GM12878 (cell line): ENCODE measurements around the gene FFAR3. TPM values are rescaled to one million over a fixed set of nuclear protein-coding genes. Genes with fewer than 3 reads are reported as not detected.

Experiments used
- ATAC-seq: fragments of 200-7000 bp; cut with Tn5 transposase; 3 replicates; pipeline ENCODE4 v1.9.1; 2020; ENCODE audit warnings: mild to moderate bottlenecking, moderate library complexity
- BruUV-seq: library from RNA; stranded (reverse); fragments of 400-500 nt; replicated peaks from 2 replicates; lab custom pipeline; 2021; lab: Mats Ljungman, UMichigan
- CTCF ChIA-PET: fragments of 300-600 bp; sonication (Branson Sonifier 250); formaldehyde crosslinking; extraction: SDS; loops from one replicate; lab custom pipeline; 2021; ENCODE audit warnings: inconsistent platforms; lab: Yijun Ruan, JAX
- POLR2A ChIA-PET: fragments of 350-600 bp; formaldehyde crosslinking; extraction: SDS; loops from one replicate; lab custom pipeline; 2021; ENCODE audit warnings: inconsistent platforms; lab: Charles Lee
- RAD21 ChIA-PET: fragments of 300-600 bp; sonication (Branson Sonifier 250); formaldehyde crosslinking; loops from one replicate; lab custom pipeline; 2023; ENCODE audit warnings: antibody characterized with exemption; ENCODE audit not compliant: unreplicated experiment; lab: Charles Lee
- SMC1A ChIA-PET: fragments of 300-600 bp; sonication (Branson Sonifier 250); formaldehyde crosslinking; loops from one replicate; lab custom pipeline; 2023; ENCODE audit not compliant: unreplicated experiment, uncharacterized antibody; lab: Charles Lee
- DNase-seq: peaks from one replicate; pipeline ENCODE4 v3.0.0-alpha.2; 2011; ENCODE audit warnings: low read depth, low spot score
- FAIRE-seq: peaks from 3 replicates; lab custom pipeline; 2011; peaks lifted over from hg19 to GRCh38; lab: Jason Lieb, UNC
- H2AFZ ChIP-seq: 2 replicates; pipeline ENCODE4 v1.6.0; 2011; ENCODE audit warnings: low read depth, low read length, control low read depth; ENCODE audit not compliant: control insufficient read depth
- H3K27ac ChIP-seq: 2 replicates; pipeline ENCODE4 v1.5.1; 2011; ENCODE audit warnings: control low read depth; ENCODE audit not compliant: control insufficient read depth, insufficient read depth
- H3K27me3 ChIP-seq, 2 experiments: replicated peaks in 1 of 2; 2 replicates each; pipeline versions ENCODE4 v1.6.0 to v1.6.1; 2011; ENCODE audit warnings: low read length in 1 of 2; ENCODE audit not compliant: control insufficient read depth in 2 of 2, insufficient read depth in 2 of 2
- H3K36me3 ChIP-seq, 2 experiments: 2 replicates each; pipeline ENCODE4 v1.5.1; 2011; ENCODE audit warnings: low read length in 1 of 2; ENCODE audit not compliant: control insufficient read depth in 2 of 2, insufficient read depth in 2 of 2
- H3K4me1 ChIP-seq: 2 replicates; pipeline ENCODE4 v1.6.1; 2011; ENCODE audit warnings: mild to moderate bottlenecking, low read length, moderate library complexity, mixed read lengths; ENCODE audit not compliant: control insufficient read depth, insufficient read depth
- H3K4me2 ChIP-seq: 2 replicates; pipeline ENCODE4 v1.6.0; 2011; ENCODE audit warnings: control low read depth; ENCODE audit not compliant: control insufficient read depth, insufficient read depth
- H3K4me3 ChIP-seq: fragments of 200-600 bp; sonication (generic); 2 replicates; pipeline ENCODE4 v1.5.1; 2016
- H3K79me2 ChIP-seq: 2 replicates; pipeline ENCODE4 v1.6.0; 2011; ENCODE audit warnings: low read length; ENCODE audit not compliant: control insufficient read depth, insufficient read depth
- H3K9ac ChIP-seq: 2 replicates; pipeline ENCODE4 v1.8.0; 2011; ENCODE audit warnings: low read length, control low read depth, mixed read lengths; ENCODE audit not compliant: control insufficient read depth, insufficient read depth
- H3K9me3 ChIP-seq: replicated peaks from 3 replicates; pipeline ENCODE4 v1.5.1; 2011; ENCODE audit warnings: mild to moderate bottlenecking, low read length; ENCODE audit not compliant: control insufficient read depth, insufficient read depth
- H4K20me1 ChIP-seq: 2 replicates; pipeline ENCODE4 v1.6.0; 2011; ENCODE audit not compliant: control insufficient read depth, insufficient read depth
- ATF3 ChIP-seq: IDR thresholded peaks from 2 replicates; pipeline ENCODE4 v1.6.1; 2011; ENCODE audit warnings: low read depth, mild to moderate bottlenecking, low read length, moderate library complexity, borderline replicate concordance; ENCODE audit errors: extremely low read depth
- BACH1 ChIP-seq: fragments of 450-650 bp; IDR thresholded peaks from 2 replicates; pipeline ENCODE4 v1.6.1; 2017; ENCODE audit warnings: mild to moderate bottlenecking, borderline replicate concordance
- BRCA1 ChIP-seq: IDR thresholded peaks from 2 replicates; pipeline ENCODE4 v1.6.1; 2011; ENCODE audit warnings: low read depth, low read length, improper control_type of control experiment
- CUX1 ChIP-seq: IDR thresholded peaks from 2 replicates; pipeline ENCODE4 v1.6.1; 2012; ENCODE audit warnings: improper control_type of control experiment, low read depth, low read length; ENCODE audit not compliant: insufficient replicate concordance
- EGR1 ChIP-seq, 2 experiments: IDR thresholded peaks; 1 replicate in 1 of 2; 2 replicates in 1 of 2; pipeline ENCODE4 v1.6.1; 2011 to 2012; ENCODE audit warnings: low read depth in 2 of 2, low read length in 2 of 2, borderline replicate concordance in 1 of 2, mild to moderate bottlenecking in 1 of 2, moderate library complexity in 1 of 2
- ESRRA ChIP-seq: IDR thresholded peaks from 2 replicates; pipeline ENCODE4 v1.6.1; 2012; ENCODE audit warnings: mild to moderate bottlenecking, low read length, improper control_type of control experiment
- EZH2 ChIP-seq: IDR thresholded peaks from 2 replicates; pipeline ENCODE4 v1.6.1; 2012; ENCODE audit warnings: low read depth, mild to moderate bottlenecking, control low read depth, inconsistent platforms, low read length, borderline replicate concordance; ENCODE audit not compliant: control insufficient read depth
- GABPA ChIP-seq: IDR thresholded peaks from 2 replicates; pipeline ENCODE4 v1.6.1; 2014; ENCODE audit warnings: antibody characterized with exemption, low read depth, mild to moderate bottlenecking, inconsistent platforms
- HDAC6 ChIP-seq: fragments of 200-600 bp; sonication (generic); IDR thresholded peaks from one replicate; pipeline ENCODE4 v1.8.0; 2017; ENCODE audit warnings: antibody characterized with exemption; ENCODE audit not compliant: unreplicated experiment
- LARP7 ChIP-seq: fragments of 450-650 bp; IDR thresholded peaks from 2 replicates; pipeline ENCODE4 v1.6.1; 2017; ENCODE audit warnings: mild to moderate bottlenecking
- NFYB ChIP-seq: IDR thresholded peaks from 2 replicates; pipeline ENCODE4 v1.6.1; 2011; ENCODE audit warnings: low read depth, mild to moderate bottlenecking, low read length, improper control_type of control experiment, moderate library complexity; ENCODE audit not compliant: insufficient read depth
- NR2C2 ChIP-seq: IDR thresholded peaks from 2 replicates; pipeline ENCODE4 v1.6.1; 2011; ENCODE audit warnings: borderline replicate concordance, low read depth; ENCODE audit not compliant: control insufficient read depth, insufficient read length
- SIN3A ChIP-seq: IDR thresholded peaks from 2 replicates; pipeline ENCODE4 v1.6.1; 2012; ENCODE audit warnings: low read depth, low read length, improper control_type of control experiment
- SP1 ChIP-seq: IDR thresholded peaks from one replicate; pipeline ENCODE4 v1.6.1; 2011; ENCODE audit warnings: low read depth, low read length
- STAT1 ChIP-seq: fragments of 450-650 bp; conservative IDR thresholded peaks from 2 replicates; pipeline ENCODE4 v1.6.1; 2014; ENCODE audit warnings: antibody characterized with exemption, mild to moderate bottlenecking
- USF2 ChIP-seq: IDR thresholded peaks from 2 replicates; pipeline ENCODE4 v1.6.1; 2011; ENCODE audit warnings: low read depth, low read length, improper control_type of control experiment, borderline replicate concordance
- WGBS: methylation state at CpG from one replicate; pipeline ENCODE4 v1.1.6; 2016; ENCODE audit warnings: low lambda C conversion rate; ENCODE audit not compliant: insufficient replicate concordance, insufficient coverage; ENCODE audit errors: missing lambda C conversion rate; 5-methylcytosine and 5-hydroxymethylcytosine counted together
- in situ Hi-C: fragments of 300-500 bp; cut with MboI; formaldehyde crosslinking; loops from 9 replicates; pipeline ENCODE4 v1.14.3; 2018; ENCODE audit warnings: mixed read lengths
- intact Hi-C: fragments of 100-400 bp; cut with micrococcal nuclease; formaldehyde crosslinking; loops from one replicate; pipeline ENCODE4 v1.14.2; 2022; ENCODE audit not compliant: unreplicated experiment
- polyA plus RNA-seq, 11 experiments: library from polyadenylated mRNA; depleted of rRNA in 4 of 11; unstranded in 6 of 11; stranded (reverse) in 5 of 11; fragments of >200 nt; fragmentation: Nextera tagmentation in 4 of 11; fragmentation: Illumina TruSeq in 1 of 11; extraction: Ambion mirVana in 4 of 11; extraction: Trizol in 1 of 11; gene quantifications; 1 replicate in 1 of 11; 2 replicates in 10 of 11; pipeline versions ENCODE4 v1.2.1 to v1.2.3, GENCODE V29; 2011 to 2016; ENCODE audit warnings: inconsistent platforms in 2 of 11, missing spikeins in 2 of 11, low read depth in 1 of 11
- total RNA-seq, 4 experiments: library from RNA; depleted of rRNA in 3 of 4; stranded (reverse); fragments of >200 nt in 3 of 4; fragmentation: Illumina TruSeq in 1 of 4; extraction: Trizol in 1 of 4; gene quantifications; 2 replicates each; pipeline versions ENCODE4 v1.2.1 to v1.2.3, GENCODE V29; 2013 to 2021
- TF ChIP-seq, protein P1 (sequence below): IDR thresholded peaks from 2 replicates; pipeline ENCODE4 v1.6.1; 2012; ENCODE audit warnings: low read depth, low read length, improper control_type of control experiment

Gene FFAR3
- total and polyA plus RNA-seq, 10 of the 15 experiments (the other 5 are each of a cell fraction or from before 2014, with no cell fraction given): 0.15 to 0.18 TPM; not detected in 8

- ChIA-PET RAD21 (interaction anchor here (0.6 to 1.7 kb wide), 3 partner anchors 18 to 379 kb away, joined by 3 to 5 read pairs (median 3); no protein-coding TSS in a partner anchor), SMC1A (interaction anchor here (1.1 to 2.3 kb wide), 3 partner anchors 9 to 57 kb away, joined by 6 to 10 read pairs (median 9); no protein-coding TSS in a partner anchor), POLR2A (interaction anchor here (0.7 to 1.2 kb wide), 3 partner anchors 40 to 195 kb away, joined by 3 to 4 read pairs (median 3); no protein-coding TSS in a partner anchor), CTCF (interaction anchor here (0.7 to 1.3 kb wide), 2 partner anchors 62 to 149 kb away, joined by 4 to 5 read pairs; no protein-coding TSS in a partner anchor)
- H3K27ac ChIP-seq: no peak overlapping the region
- H2AFZ ChIP-seq: no peak overlapping the region
- FAIRE-seq (no peak), DNase-seq (no peak), ATAC-seq (no peak)
- no peaks in the 10 kb centered on the region for H3K9me3 ChIP-seq
- H3K9ac ChIP-seq: no peak overlapping the region
- H3K4me1 ChIP-seq: peaks cover under 1% of the 10 kb centered on the region; the same call in 1 of the 2 replicates
- H3K36me3 ChIP-seq: no peaks in the 10 kb centered on the region; a peak in 1 of 4 replicates
- intact Hi-C loops: no loop called here
- 70% methylated on average over 5 of the region's 7 CpGs for WGBS
- no peaks in the 10 kb centered on the region for H3K27me3 ChIP-seq
- H3K4me3 ChIP-seq: no peak overlapping the region
- in situ Hi-C loops: no loop called here
- no peaks in the 10 kb centered on the region for H3K79me2 ChIP-seq
- no TSS peak for BruUV-seq
- H4K20me1 ChIP-seq: no peaks in the 10 kb centered on the region
- no peak overlapping the region for H3K4me2 ChIP-seq
- no peak for TF ChIP-seq USF2
- no peak for TF ChIP-seq LARP7
- no peak for TF ChIP-seq BRCA1
- no peak for TF ChIP-seq HDAC6
- TF ChIP-seq STAT1: no peak
- TF ChIP-seq EZH2: no peak
- no peak for TF ChIP-seq CUX1
- no peak for TF ChIP-seq ESRRA
- no peak for TF ChIP-seq NFYB
- TF ChIP-seq SIN3A: no peak
- TF ChIP-seq, protein P1, sequence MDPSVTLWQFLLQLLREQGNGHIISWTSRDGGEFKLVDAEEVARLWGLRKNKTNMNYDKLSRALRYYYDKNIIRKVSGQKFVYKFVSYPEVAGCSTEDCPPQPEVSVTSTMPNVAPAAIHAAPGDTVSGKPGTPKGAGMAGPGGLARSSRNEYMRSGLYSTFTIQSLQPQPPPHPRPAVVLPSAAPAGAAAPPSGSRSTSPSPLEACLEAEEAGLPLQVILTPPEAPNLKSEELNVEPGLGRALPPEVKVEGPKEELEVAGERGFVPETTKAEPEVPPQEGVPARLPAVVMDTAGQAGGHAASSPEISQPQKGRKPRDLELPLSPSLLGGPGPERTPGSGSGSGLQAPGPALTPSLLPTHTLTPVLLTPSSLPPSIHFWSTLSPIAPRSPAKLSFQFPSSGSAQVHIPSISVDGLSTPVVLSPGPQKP: no peak
- TF ChIP-seq GABPA: no peak
- no peak for TF ChIP-seq ATF3
- no peak for TF ChIP-seq BACH1
- no peak for TF ChIP-seq SP1
- TF ChIP-seq NR2C2: no peak
- no peak for TF ChIP-seq EGR1 (IDR thresholded peaks at IDR 0.05; ENCODE audit: borderline replicate concordance in 1 of 2, low read depth in 2 of 2, low read length in 2 of 2)
These were observed 44.7 kb upstream of the FFAR3 start for GRCh38 chr19:35313587-35313986.
